DMS53 (cell line): Measurements from ENCODE around the gene URB1.

Source experiments
- DNase-seq: peaks from one replicate; lab custom pipeline; 2025; lab: John Stamatoyannopoulos, UW

The URB1 gene

GRCh38 chr21:32340863-32341848, 51.7 kb downstream of the URB1 start:
- no peak for DNase-seq

GRCh38 chr21:32338209-32338921, 54.4 kb downstream of the URB1 start:
- no peak for DNase-seq

- DNase-seq: no peak
These were observed 55.6 kb downstream of the URB1 start for GRCh38 chr21:32337206-32337605.

- no peak for DNase-seq
These were observed 56.1 kb downstream of the URB1 start for GRCh38 chr21:32336711-32337110.

GRCh38 chr21:32335601-32336575, 56.9 kb downstream of the URB1 start:
- DNase-seq: no peak

GRCh38 chr21:32334980-32335531, 57.8 kb downstream of the URB1 start:
- no peak for DNase-seq

GRCh38 chr21:32333953-32334673, 58.7 kb downstream of the URB1 start:
- no peak for DNase-seq

- DNase-seq: no peak
These were observed 60.3 kb downstream of the URB1 start for GRCh38 chr21:32332463-32332951.

- DNase-seq: no peak
These were observed 61.1 kb downstream of the URB1 start for GRCh38 chr21:32331444-32332305.

- DNase-seq: no peak
These were observed 62.0 kb downstream of the URB1 start for GRCh38 chr21:32330784-32331311.

- DNase-seq: no peak
These were observed 63.0 kb downstream of the URB1 start for GRCh38 chr21:32329776-32330175.

GRCh38 chr21:32329331-32329730, 63.5 kb downstream of the URB1 start:
- DNase-seq: no peak

- DNase-seq: no peak
These were observed 64.2 kb downstream of the URB1 start for GRCh38 chr21:32328595-32328994.

GRCh38 chr21:32325706-32326105, 67.1 kb downstream of the URB1 start:
- no peak for DNase-seq

GRCh38 chr21:32322676-32323075, 70.1 kb downstream of the URB1 start:
- no peak for DNase-seq

- DNase-seq: no peak
These were observed 70.7 kb downstream of the URB1 start for GRCh38 chr21:32322103-32322502.

- no peak for DNase-seq
These were observed 71.3 kb downstream of the URB1 start for GRCh38 chr21:32321480-32321879.

- no peak for DNase-seq
These were observed 72.1 kb downstream of the URB1 start for GRCh38 chr21:32320726-32321125.

- no peak for DNase-seq
These were observed 72.8 kb downstream of the URB1 start for GRCh38 chr21:32320059-32320458.
